GM18502 (cell line): ENCODE data around the gene MPIG6B.

Source experiments
- ATAC-seq: cut with Tn5 transposase; IDR thresholded peaks from one replicate; pipeline ENCODE4 v1.9.1; 2021; ENCODE audit warnings: mild to moderate bottlenecking; ENCODE audit not compliant: unreplicated experiment, poor library complexity

Gene MPIG6B, protein sequence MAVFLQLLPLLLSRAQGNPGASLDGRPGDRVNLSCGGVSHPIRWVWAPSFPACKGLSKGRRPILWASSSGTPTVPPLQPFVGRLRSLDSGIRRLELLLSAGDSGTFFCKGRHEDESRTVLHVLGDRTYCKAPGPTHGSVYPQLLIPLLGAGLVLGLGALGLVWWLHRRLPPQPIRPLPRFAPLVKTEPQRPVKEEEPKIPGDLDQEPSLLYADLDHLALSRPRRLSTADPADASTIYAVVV

GRCh38 chr6:31723245-31723979, at the start of gene MPIG6B:
Gene MPIG6B (plus strand): TSS chr6:31723373. CDS start chr6:31723384, 11 bp downstream.
- no peak for ATAC-seq

GRCh38 chr6:31676322-31676903, 46.8 kb upstream of the MPIG6B start:
- no peak for ATAC-seq

- ATAC-seq = no peak
Measured at GRCh38 chr6:31676904-31677303, 46.3 kb upstream of the MPIG6B start.

- no peak for ATAC-seq
Measured at GRCh38 chr6:31677955-31678354, 45.2 kb upstream of the MPIG6B start.

DNA sequence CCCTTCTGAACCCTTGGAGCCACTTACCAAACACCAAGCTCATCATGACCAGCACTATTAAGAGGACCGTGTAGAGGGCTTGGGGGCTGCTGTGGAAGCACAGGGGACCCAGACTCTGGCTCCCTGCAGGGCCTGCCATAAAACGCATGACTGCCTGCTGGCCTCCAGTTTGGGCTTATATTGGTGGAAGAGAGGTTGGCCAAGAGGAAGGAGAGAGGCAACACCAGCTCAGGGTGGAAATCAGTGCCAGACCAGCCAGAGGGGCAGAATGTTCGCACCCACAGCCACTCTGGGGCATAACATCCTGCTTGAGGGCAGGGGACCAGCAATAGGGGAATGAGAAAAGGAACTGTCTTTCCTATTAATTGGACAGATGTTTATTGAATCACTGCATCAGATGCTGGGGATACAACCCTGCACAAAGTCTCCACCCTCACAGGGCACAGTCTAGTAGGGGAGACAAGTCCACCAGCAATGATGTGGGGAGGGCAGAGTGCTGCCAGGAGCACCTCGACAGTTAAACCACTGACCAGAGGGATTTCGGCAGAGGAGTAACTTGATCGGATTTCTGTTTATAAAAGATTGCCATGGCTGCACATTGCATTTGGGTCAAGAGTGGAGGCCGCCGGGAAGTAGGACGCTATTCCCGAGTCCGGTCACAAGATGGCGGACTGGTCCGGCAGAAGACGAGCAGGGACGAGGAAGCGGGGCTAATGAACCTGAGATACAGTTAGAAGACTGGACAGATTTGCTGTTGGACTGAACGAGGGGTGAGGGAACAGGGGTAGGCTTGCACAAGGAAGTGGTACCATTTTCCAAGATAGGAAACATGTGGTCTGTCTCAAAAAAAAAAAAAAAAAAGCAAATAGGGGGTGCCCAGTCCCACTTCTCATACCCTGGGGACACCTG, 42.7 kb upstream of the MPIG6B start, which contains the start of gene LY6G5C:
LY6G5C (minus strand) TSS at position 842 of the 909 bp plus-strand sequence; CDS start at position 148, 694 bp downstream.
- ATAC-seq = no peak

- no peak for ATAC-seq
Measured at GRCh38 chr6:31681135-31681671, 42.0 kb upstream of the MPIG6B start.

DNA sequence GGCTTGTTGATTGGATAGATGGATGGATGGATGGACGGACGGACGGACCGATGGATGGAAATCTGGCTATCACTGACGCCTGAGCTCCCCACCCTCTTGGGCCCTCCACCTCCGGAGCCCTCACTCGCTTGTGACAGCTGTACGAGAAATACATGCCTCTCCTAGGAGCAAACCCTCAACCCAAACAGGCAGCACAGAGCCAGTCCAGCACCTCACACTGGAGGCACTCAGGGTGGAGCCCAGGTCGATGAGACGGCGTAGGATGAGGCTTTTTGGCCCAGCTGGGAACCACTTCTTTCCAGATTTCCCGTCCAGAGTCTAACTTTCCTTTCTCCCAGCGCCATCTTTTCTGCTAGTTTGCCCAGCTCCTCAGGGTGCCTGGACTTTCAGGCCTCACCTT, 39.6 kb upstream of the MPIG6B start:
- ATAC-seq = no peak

GRCh38 chr6:31686483-31686882, 36.7 kb upstream of the MPIG6B start:
- no peak for ATAC-seq

- ATAC-seq = no peak
Measured at GRCh38 chr6:31687321-31687720, 35.9 kb upstream of the MPIG6B start.

GRCh38 chr6:31687860-31688693, 35.1 kb upstream of the MPIG6B start:
- no peak for ATAC-seq

- ATAC-seq = no peak
Measured at GRCh38 chr6:31689249-31690110, 33.7 kb upstream of the MPIG6B start.

DNA sequence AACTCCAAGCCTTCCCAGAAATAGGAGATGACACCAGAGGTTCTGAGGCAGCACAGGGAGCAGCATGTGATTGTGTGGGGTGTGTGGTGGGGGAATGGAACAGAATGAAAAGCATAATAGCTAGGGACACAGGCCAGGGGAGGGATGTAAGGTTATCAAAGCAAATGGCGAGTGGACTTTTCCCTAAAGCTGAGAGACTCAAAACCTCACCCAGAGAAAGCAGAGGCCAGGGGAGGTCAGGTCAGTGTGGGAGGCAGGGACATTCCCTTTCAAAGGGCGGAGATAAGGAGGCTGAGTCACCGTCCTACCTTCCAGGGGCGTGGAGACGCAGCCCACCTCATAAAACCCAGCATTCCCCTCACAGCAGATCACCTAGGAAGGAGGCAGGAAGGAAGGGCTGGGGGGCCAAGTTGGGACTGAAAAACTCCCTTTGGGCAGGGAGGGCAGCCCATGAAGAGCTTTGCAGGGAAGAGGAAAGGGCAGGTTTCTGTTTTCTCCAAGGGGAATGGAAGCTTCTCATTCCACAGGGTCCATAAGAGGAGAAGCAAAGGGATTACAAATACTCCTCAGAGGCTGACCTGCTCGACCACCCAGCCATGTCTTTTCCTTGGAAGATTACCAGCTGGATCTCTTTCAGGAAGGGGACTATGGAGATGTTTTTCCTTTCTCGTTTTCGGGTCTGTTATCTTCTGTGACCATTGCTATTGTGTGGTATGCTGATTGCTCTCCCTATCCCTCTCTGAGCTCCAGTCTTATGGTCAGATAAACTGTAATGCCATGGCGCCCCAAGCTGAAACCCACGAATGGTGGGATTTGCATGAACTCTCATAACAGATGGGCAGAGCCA, 32.7 kb upstream of the MPIG6B start:
- no peak for ATAC-seq

- no peak for ATAC-seq
Measured at GRCh38 chr6:31691078-31691463, 32.1 kb upstream of the MPIG6B start.

DNA sequence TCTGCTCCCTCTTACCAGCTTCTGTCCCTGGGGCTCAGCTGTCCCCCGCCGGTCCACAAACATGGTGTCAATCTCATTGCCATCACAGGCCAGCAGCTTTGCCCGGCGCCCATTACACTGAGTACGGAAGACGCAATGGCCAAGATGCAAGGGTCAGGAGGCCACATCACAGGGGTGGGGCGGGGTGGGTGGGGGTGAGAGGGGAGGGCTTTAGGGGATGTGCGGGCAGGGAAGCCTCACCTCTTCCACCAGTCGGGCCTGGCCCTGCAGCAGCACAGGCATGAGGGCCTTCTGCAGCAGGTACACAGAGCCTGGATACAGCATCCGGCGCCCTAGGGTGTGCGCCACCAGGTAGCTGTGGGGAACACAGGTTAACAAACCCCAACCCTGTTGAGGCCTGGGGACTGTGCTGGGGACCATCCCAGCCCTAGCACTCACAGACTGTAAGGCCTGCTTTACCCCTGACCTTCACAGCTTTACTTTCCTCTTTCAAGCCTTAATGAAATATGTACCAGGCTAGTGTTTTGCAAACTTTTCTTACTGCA, 31.5 kb upstream of the MPIG6B start:
- ATAC-seq = no peak

DNA sequence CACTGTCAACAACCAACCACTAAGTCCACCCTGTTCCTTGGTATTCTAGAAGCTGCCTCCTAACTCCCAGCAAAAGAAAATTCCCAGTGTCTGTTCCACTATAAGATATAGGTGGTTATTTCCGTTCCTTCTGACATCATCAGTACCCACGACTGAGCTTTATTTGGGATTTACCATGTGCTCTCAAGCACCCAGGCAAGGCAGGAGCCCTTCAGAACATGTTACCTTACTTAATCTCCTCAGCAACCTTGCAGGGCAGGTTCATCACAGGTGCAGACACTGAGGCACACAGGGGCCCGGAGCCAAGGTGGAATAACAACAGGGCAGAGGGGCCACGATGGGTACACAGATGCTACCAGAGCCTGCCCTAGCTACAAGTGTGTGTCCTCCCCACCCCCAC, 30.8 kb upstream of the MPIG6B start:
- no peak for ATAC-seq

- ATAC-seq = no peak
Measured at GRCh38 chr6:31692886-31693285, 30.3 kb upstream of the MPIG6B start.

- ATAC-seq = no peak
Measured at GRCh38 chr6:31693535-31693934, 29.6 kb upstream of the MPIG6B start.
